ENCODE measurements around the gene AMPH.

DNA sequence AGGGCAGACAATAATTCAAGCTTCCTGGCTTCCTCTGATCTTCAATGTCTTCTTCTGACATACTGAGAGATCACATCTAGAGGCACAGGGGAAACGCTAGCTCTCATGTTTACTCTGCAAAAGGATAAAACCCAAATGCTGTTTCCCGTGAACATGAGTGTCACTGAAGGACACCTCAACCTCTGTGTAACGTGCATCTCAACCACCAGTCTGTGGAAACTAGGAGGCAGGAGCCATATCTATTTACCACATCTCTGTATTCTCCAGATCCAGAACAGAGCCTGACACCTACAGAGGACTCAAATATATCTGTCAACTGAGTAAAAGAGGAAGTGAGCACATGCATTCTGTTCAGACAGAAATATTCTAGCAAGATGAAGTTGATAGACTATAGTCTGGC lies 217.4 kb downstream of the AMPH start:
- TF ChIP-seq, protein P1, sequence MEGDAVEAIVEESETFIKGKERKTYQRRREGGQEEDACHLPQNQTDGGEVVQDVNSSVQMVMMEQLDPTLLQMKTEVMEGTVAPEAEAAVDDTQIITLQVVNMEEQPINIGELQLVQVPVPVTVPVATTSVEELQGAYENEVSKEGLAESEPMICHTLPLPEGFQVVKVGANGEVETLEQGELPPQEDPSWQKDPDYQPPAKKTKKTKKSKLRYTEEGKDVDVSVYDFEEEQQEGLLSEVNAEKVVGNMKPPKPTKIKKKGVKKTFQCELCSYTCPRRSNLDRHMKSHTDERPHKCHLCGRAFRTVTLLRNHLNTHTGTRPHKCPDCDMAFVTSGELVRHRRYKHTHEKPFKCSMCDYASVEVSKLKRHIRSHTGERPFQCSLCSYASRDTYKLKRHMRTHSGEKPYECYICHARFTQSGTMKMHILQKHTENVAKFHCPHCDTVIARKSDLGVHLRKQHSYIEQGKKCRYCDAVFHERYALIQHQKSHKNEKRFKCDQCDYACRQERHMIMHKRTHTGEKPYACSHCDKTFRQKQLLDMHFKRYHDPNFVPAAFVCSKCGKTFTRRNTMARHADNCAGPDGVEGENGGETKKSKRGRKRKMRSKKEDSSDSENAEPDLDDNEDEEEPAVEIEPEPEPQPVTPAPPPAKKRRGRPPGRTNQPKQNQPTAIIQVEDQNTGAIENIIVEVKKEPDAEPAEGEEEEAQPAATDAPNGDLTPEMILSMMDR (conservative IDR thresholded peaks at IDR 0.05) = no peak
- TF ChIP-seq EZH2 (IDR thresholded peaks at IDR 0.05; ENCODE audit: low read depth) = no peak
